RWPE2 (cell line): ENCODE data around the gene LRP1.

Source experiments
- ATAC-seq: fragments of 200-7000 bp; cut with Tn5 transposase; 3 replicates; pipeline ENCODE4 v1.9.1; 2021; ENCODE audit warnings: low read depth
- DNase-seq: peaks from one replicate; pipeline ENCODE4 v3.0.0-alpha.2; 2020; ENCODE audit warnings: low spot score
- H3K27ac ChIP-seq: fragments of 450-650 bp; 2 replicates; pipeline ENCODE4 v1.5.1; 2017; ENCODE audit warnings: mild to moderate bottlenecking; ENCODE audit not compliant: poor library complexity, severe bottlenecking
- H3K27me3 ChIP-seq: fragments of 250-450 bp; sonication (Bioruptor Pico); 2 replicates; pipeline ENCODE4 v1.5.1; 2021; ENCODE audit warnings: mild to moderate bottlenecking, moderate library complexity; ENCODE audit not compliant: insufficient read depth, poor library complexity, severe bottlenecking
- H3K36me3 ChIP-seq: fragments of 250-450 bp; sonication (Bioruptor Pico); 2 replicates; pipeline ENCODE4 v1.5.1; 2020; ENCODE audit warnings: low read depth, mild to moderate bottlenecking, moderate library complexity
- H3K4me1 ChIP-seq: fragments of 250-450 bp; sonication (Bioruptor Pico); 2 replicates; pipeline ENCODE4 v1.5.1; 2021; ENCODE audit warnings: mild to moderate bottlenecking, moderate library complexity; ENCODE audit not compliant: insufficient read depth, poor library complexity, severe bottlenecking
- H3K4me3 ChIP-seq: fragments of 250-450 bp; sonication (Bioruptor Pico); 2 replicates; pipeline ENCODE4 v1.5.1; 2021; ENCODE audit warnings: mild to moderate bottlenecking, moderate library complexity; ENCODE audit not compliant: severe bottlenecking
- H3K9me3 ChIP-seq: fragments of 250-450 bp; sonication (Bioruptor Pico); 2 replicates; pipeline ENCODE4 v1.5.1; 2021; ENCODE audit warnings: mild to moderate bottlenecking, moderate library complexity; ENCODE audit not compliant: severe bottlenecking
- CTCF ChIP-seq: fragments of 450-650 bp; IDR thresholded peaks from one replicate; pipeline ENCODE4 v1.5.1; 2017; ENCODE audit warnings: mild to moderate bottlenecking, moderate library complexity; ENCODE audit not compliant: poor library complexity, severe bottlenecking

The LRP1 gene

GRCh38 chr12:57103856-57104255 is 24.4 kb upstream of the LRP1 start:
- Histone ChIP-seq H3K4me3 (no peak overlapping the region), H3K27ac (no peak overlapping the region), H3K36me3 (peaks cover 53% of the 10 kb centered on the region), H3K4me1 (no peaks in the 10 kb centered on the region), H3K9me3 (no peaks in the 10 kb centered on the region), H3K27me3 (no peaks in the 10 kb centered on the region)
- no peak for ATAC-seq
- DNase-seq, result no peak
- TF ChIP-seq CTCF, result no peak

- ATAC-seq (no peak), DNase-seq (no peak)
- H3K9me3 ChIP-seq, result no peaks in the 10 kb centered on the region
- H3K27me3 ChIP-seq, result no peaks in the 10 kb centered on the region
- H3K36me3 ChIP-seq, result peaks cover 53% of the 10 kb centered on the region
- H3K4me3 ChIP-seq, result no peak overlapping the region
- H3K4me1 ChIP-seq, result no peaks in the 10 kb centered on the region
- no peak overlapping the region for H3K27ac ChIP-seq
- TF ChIP-seq CTCF, result no peak
Measured at GRCh38 chr12:57104292-57104910, 23.9 kb upstream of the LRP1 start.

DNA sequence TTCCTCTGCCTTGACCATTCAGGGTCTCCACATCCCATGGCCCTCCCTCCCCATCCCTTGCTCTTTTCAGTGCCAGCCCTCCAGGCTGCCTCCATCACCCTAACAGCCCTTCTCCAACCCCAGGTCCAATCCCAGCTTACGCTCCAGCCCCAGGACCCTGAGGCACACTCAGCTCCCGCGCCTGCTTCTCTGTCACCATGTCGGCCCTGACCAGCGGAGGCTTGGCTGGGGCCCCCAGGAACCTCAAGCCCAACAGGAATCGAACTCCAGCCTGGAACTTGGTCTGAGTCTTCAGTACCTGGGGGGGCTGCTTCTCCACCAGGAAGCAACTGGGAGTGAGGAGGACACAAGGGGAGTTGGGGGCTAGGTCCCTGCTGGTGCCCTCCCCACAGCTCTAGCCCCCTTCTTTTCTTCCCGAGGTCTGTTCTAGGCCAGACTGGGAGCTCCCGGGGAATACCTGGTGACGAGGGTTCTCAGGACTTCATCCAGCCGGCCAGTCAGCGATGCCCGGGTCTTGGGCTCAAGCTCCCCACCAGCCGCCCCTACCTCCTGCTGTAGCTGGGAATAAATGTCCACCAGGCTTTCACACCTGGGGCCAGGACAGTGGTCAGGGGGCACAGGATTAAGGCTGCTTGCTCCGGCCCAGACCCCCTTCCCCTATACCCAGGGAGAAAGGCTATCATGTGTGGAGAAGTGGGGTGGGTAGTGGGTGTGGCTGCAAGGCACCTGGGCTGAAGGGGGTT is 23.1 kb upstream of the LRP1 start:
- peaks cover 53% of the 10 kb centered on the region for H3K36me3 ChIP-seq

GRCh38 chr12:57106021-57106708 is 22.1 kb upstream of the LRP1 start:
- TF ChIP-seq CTCF, result no peak
- Histone ChIP-seq H3K4me1 (no peaks in the 10 kb centered on the region), H3K4me3 (no peak overlapping the region), H3K36me3 (peaks cover 53% of the 10 kb centered on the region), H3K27ac (no peak overlapping the region), H3K9me3 (no peaks in the 10 kb centered on the region), H3K27me3 (no peaks in the 10 kb centered on the region)
- no peak for ATAC-seq
- DNase-seq, result no peak

More for the DNA sequence above, 23.1 kb upstream of the LRP1 start:
- H3K27ac ChIP-seq, result no peak overlapping the region
- ATAC-seq, result no peak
- H3K27me3 ChIP-seq, result no peaks in the 10 kb centered on the region
- no peak for TF ChIP-seq CTCF
- no peaks in the 10 kb centered on the region for H3K4me1 ChIP-seq
- DNase-seq, result no peak
- H3K4me3 ChIP-seq, result no peak overlapping the region
- no peaks in the 10 kb centered on the region for H3K9me3 ChIP-seq
